IMR-90 (cell line): ENCODE measurements around the gene METTL2B. TPM values are rescaled to one million over a fixed set of nuclear protein-coding genes. Genes with fewer than 3 reads are reported as not detected.

ENCODE experiments used
- microRNA-seq, 2 experiments: library from miRNA; stranded (forward) in 1 of 2; unstranded in 1 of 2; fragments of 10-50 nt in 1 of 2; fragments of <30 nt in 1 of 2; gene quantifications in 1 of 2; microRNA quantifications in 1 of 2; one replicate each; pipeline versions ENCODE3 to v1.1.0; 2013 to 2020; ENCODE audit not compliant: insufficient read depth in 1 of 2, insufficient read length in 1 of 2, unreplicated experiment in 1 of 2
- polyA plus RNA-seq, 3 experiments: library from polyadenylated mRNA; depleted of rRNA; stranded (reverse); fragments of >200 nt; gene quantifications; 2 replicates each; pipeline ENCODE4 v1.2.3, GENCODE V29; 2012; ENCODE audit warnings: low replicate concordance in 1 of 3
- small RNA-seq, 5 experiments: library from RNA; depleted of rRNA; stranded (forward); fragments of <200 nt; gene quantifications; one replicate each; pipeline ENCODE3, GENCODE V24; 2012
- total RNA-seq: library from RNA; depleted of rRNA; stranded (reverse); fragments of >200 nt; gene quantifications from 2 replicates; pipeline ENCODE4 v1.2.3, GENCODE V29; 2012; rRNA removed

METTL2B gene
- total and polyA plus RNA-seq, 2 of the 4 experiments (the other 2 are of a cell fraction) = 18.0 to 34.2 TPM

Small RNAs within 50 kb of the gene (microRNA-seq; reads per million reads assigned to microRNA genes)
- gene AC010655.1 (ENCODE audit: insufficient read depth, insufficient read length) (not detected), gene AC010655.2 (ENCODE audit: insufficient read depth, insufficient read length) (not detected), gene RF00017 (ENCODE audit: insufficient read depth, insufficient read length) (not detected), gene RNU7-54P (ENCODE audit: insufficient read depth, insufficient read length) (not detected)

Small RNAs within 50 kb of the gene (small RNA-seq; reads per million reads assigned to genes)
- 0 reads per million in 5 experiments for gene AC010655.1
- 0 reads per million in 5 experiments for gene AC010655.2
- 0 reads per million in 5 experiments for gene RF00017
- gene RNU7-54P = 0 reads per million in 5 experiments

Other genes starting within 250 kb of the METTL2B start
- not detected in 2 replicates for gene LEP, start 235.5 kb upstream of the METTL2B start, total RNA-seq
- not detected in 2 replicates for gene LEP, start 235.5 kb upstream of the METTL2B start, polyA plus RNA-seq (2012; rRNA removed)
- 12.4 and 18.6 TPM in 2 replicates for gene RBM28, start 132.8 kb upstream of the METTL2B start, total RNA-seq
- gene RBM28, start 132.8 kb upstream of the METTL2B start, polyA plus RNA-seq (2012; rRNA removed) = 18.6 and 20.4 TPM in 2 replicates
- gene PRRT4, start 115.1 kb upstream of the METTL2B start, total RNA-seq = not detected in 2 replicates
- gene PRRT4, start 115.1 kb upstream of the METTL2B start, polyA plus RNA-seq (2012; rRNA removed) = not detected in 2 replicates
- gene IMPDH1, start 66.8 kb upstream of the METTL2B start, total RNA-seq = 45.3 and 49.5 TPM in 2 replicates
- gene IMPDH1, start 66.8 kb upstream of the METTL2B start, polyA plus RNA-seq (2012; rRNA removed) = 69.3 and 72.0 TPM in 2 replicates
- 23.6 and 31.2 TPM in 2 replicates for gene HILPDA, start 20.9 kb upstream of the METTL2B start, total RNA-seq
- gene HILPDA, start 20.9 kb upstream of the METTL2B start, polyA plus RNA-seq (2012; rRNA removed) = 29.8 and 35.6 TPM in 2 replicates
- 0.18 and 0.28 TPM in 2 replicates for gene GARIN1A, start 195.5 kb downstream of the METTL2B start, total RNA-seq
- 1.4 and 1.6 TPM in 2 replicates for gene GARIN1A, start 195.5 kb downstream of the METTL2B start, polyA plus RNA-seq (2012; rRNA removed)